Measurements from ENCODE around the gene TSPO2. TPM values are rescaled to one million over a fixed set of nuclear protein-coding genes. Genes with fewer than 3 reads are reported as not detected.

Gene TSPO2
- total and polyA plus RNA-seq, 2 of the 13 experiments (the other 11 are each of a cell fraction or from before 2014, with no cell fraction given) = 0.55 TPM; not detected in 1

GRCh38 chr6:41072836-41073202 is 30.6 kb downstream of the TSPO2 start, which contains the start of gene NFYA (continued):
- TF ChIP-seq HMGXB3 (CRISPR knock-in tag; IDR thresholded peaks at IDR 0.05; ENCODE audit: borderline replicate concordance) (peak; percentile 29; the same call in 1 of the 2 replicates), DNMT3B (CRISPR knock-in tag; conservative IDR thresholded peaks at IDR 0.05) (no peak), ESRRA (CRISPR knock-in tag; IDR thresholded peaks at IDR 0.05; ENCODE audit: low read depth) (no peak), ZNF597 (CRISPR knock-in tag; IDR thresholded peaks at IDR 0.05) (no peak), NAIF1 (CRISPR knock-in tag; IDR thresholded peaks at IDR 0.05; ENCODE audit: borderline replicate concordance) (0 out of 2 replicates have a peak, but pooled peaks have one; percentile 58), ZFAT (CRISPR knock-in tag; conservative IDR thresholded peaks at IDR 0.05) (no peak), ZBTB34 (CRISPR knock-in tag; IDR thresholded peaks at IDR 0.05) (no peak), KDM1A (CRISPR knock-in tag; IDR thresholded peaks at IDR 0.05) (no peak), ZFP36 (IDR thresholded peaks at IDR 0.05; ENCODE audit: borderline replicate concordance, low read depth, low read length, partially characterized antibody) (no peak), MIXL1 (CRISPR knock-in tag; IDR thresholded peaks at IDR 0.05) (no peak), HMG20A (CRISPR knock-in tag; IDR thresholded peaks at IDR 0.05; ENCODE audit: borderline replicate concordance) (no peak), PHF20 (CRISPR knock-in tag; IDR thresholded peaks at IDR 0.05) (peak; percentile 4; the same call in 1 of the 2 replicates), ZNF142 (CRISPR knock-in tag; IDR thresholded peaks at IDR 0.05) (no peak), ZNF768 (CRISPR knock-in tag; IDR thresholded peaks at IDR 0.05) (no peak), GATA4 (IDR thresholded peaks at IDR 0.05; ENCODE audit: borderline replicate concordance, low read depth) (no peak; the same call in 1 of the 2 replicates), ZNF691 (CRISPR knock-in tag; IDR thresholded peaks at IDR 0.05; ENCODE audit: borderline replicate concordance, low read depth) (no peak)

Data from HepG2 (cell line).